Cortex of kidney (tissue), 1 donor: ENCODE results near the gene WWC2.

Experiments
- DNase-seq: peaks from one replicate; lab custom pipeline; 2025; lab: John Stamatoyannopoulos, UW

The WWC2 gene

DNA sequence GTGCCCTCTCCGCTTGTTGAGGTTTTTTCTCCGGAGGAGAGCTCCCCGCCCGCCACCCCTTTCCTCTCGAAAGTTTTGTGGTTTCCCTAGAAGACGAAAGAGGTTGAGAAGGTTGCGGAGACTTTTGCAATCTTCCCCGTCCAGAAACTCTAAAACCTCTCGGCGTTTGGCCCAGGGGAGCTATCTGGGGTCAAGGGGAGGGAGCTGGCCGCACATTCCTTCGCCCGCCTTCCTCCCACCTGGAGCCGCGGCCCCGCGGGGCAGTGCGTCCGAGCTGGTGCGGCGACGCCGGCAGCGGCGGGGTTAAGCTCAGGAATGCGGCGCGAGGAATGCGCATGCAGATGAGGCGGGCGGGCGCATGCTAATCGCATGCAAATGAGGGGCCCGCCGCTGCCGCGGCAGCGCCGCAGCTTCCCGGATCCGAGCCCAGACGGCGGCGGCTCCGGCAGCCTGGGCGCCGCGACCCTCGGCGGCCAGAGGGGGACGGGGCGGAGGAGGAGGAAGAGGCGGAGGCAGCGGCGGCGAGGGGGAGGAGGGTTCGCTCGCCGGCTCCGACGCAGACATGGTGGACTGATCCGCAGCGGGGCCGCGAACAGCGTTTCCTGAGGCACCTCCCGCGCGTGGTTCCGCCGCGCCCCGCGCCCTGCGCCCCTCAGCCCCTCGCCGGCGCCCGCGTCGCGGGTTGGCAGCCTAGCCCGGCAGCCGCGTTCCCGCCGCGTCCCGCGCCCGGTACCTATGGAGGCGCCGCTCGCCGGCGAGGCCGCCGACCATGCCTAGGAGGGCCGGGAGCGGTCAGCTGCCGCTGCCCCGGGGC, at the start of gene WWC2:
WWC2 (plus strand) TSS at position 535 of the 814 bp plus-strand sequence; CDS start at position 770, 235 bp downstream.
- DNase-seq = peak; percentile 19

DNA sequence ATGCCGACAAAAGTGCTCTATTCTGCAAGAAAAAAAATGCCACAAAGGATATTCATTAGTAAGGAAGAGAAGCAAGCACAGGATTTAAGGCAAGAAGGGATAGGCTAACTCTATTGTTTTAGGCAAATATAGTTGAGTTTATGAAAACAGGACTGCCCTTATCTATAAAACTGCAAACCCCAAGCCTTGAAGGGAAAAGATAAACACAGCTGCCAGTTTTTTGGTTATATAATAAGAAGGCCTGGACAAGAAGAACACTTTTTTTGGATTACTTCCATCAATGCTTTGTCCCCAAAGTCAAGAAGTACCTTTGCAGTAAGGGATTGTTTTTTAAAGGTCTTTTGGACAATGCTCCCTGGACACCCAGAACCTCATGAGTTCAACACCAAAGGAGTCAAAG, 45.4 kb upstream of the WWC2 start:
- DNase-seq = no peak

DNA sequence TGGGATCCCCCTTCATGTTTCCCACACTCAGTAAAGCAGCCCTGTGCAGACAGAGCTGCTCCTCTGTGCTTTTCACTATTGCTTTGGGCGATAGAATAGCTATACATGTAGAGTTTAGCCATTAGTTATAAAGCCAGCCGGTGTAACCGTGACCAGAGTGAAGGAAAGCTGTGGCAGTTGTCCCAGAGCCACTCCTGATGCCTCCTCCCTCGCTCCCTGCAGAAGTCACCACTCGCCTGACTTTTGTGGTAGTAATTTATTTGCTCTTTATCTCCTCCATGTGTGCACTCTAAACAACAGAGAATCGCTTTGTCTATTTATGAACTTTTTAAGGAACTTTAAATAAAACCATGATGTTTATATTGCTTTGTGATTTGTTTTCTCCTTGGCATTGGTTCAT, 41.8 kb upstream of the WWC2 start:
- DNase-seq = no peak

DNA sequence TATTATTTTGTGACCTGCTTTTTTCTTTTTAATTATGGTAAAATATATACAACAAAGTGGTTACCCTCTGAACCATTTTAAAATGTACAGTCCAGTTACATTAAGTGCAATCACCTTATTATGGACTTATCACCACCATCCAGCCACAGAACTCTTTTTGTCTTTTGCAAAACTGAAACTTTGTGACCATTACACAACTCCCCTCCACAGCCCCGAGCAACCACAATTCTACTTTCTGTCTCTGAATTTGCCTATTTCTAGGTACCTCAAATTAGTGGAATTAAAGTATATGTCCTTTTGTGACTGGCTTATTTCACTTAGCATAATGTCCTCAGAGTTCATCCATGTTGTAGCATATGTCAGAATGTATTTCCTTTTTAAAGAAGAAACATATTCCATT, 39.3 kb upstream of the WWC2 start:
- DNase-seq = no peak

DNA sequence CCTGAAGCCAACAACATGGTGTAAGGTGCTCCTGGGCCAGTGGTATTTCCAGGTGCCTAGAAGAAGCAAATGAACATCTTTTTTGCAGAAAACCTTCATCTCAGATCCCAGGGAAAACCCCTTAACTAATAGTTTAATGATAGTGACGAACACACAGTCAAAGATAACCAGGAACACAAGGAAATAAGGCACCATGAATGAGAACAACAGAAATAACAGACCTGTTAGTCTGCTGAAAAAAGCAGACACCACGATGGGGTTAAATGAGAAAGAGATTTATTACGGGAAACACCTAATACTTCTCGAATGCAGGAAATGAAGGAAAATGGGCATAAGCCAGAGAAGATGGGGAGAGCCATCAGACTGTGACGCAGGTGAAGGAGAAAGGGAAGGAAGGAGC, 30.6 kb upstream of the WWC2 start:
- no peak for DNase-seq

DNA sequence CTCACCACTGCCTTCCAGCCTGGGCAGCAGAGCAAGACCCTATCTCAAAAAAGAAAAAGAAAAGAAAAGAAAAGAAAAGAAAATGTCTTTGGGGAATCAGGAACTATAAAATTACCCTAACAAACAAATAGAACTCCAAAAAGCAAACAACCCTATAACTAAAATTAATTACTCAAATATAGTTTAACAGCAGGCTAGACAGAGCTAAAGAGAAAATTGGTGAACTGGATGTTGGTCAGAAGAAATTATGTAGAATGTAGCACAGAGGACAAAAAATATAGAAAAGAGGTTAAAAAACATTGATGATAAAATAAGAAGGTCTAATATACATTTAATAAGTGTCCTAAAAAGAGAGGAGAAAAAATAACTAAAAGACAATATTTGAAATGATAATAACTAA, 27.8 kb upstream of the WWC2 start:
- DNase-seq = no peak

DNA sequence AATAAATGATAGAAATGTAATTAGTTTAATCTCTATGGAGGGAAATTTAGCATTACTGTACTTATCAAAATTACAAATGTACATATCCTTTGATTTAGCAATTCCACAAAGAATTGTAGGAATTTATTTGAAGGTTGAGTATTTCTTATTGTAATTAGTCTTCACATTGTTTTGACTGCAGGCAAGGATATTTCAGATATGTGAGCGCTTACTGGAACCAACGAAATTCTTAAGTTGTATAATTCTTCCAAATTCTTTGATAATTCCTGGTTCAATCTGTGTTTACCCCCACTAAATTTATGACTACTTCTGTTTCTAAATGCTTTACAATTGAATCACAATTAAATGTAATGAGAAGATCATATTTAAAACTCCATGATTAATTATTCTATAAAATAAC, 26.9 kb upstream of the WWC2 start:
- no peak for DNase-seq

DNA sequence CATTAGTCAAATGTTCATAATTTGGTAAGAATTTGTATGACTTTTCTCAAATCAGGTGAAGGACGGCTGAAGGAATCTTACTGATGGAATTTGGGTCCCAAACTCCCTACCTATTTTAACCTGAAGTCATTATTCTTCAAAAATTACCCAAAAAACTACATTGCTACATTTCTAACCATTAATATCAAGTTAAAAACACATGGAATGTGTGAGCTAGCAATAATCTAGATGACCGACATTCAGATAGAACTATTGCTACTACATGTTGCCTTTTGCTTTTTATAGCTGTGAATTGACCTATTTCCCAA, 25.3 kb upstream of the WWC2 start:
- no peak for DNase-seq

DNA sequence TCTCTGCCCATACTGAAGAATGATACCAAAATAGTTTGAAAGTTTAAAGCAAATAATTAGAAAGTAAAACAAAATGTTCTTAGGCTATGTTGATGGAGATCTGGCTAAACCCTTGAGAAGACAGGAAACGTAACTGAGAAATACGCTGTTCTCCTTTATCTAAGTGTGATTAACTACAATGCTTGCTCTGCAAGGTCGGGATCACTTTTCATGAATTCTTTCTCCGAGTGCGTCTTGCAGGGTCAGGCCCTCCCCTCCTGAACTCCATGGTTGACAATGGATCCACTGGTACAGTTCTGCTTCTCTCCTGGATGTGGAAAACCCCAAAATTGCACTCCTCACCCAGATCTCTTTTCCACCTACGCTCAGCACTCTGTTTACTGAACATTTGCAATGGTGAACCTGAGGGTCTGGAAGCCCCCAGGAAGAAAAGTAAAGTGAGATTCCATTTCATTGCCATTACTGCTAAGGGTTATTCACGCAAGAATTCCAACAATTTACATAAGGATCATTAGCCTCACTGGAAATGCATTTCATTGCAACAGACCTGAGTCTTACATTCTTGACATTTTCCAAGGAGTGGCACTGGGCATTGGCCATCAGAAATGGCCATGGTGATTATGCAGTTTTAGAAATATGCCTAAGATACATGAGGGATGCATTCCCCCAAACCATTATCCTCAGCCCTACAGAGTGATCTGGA, 24.6 kb upstream of the WWC2 start:
- DNase-seq = no peak

DNA sequence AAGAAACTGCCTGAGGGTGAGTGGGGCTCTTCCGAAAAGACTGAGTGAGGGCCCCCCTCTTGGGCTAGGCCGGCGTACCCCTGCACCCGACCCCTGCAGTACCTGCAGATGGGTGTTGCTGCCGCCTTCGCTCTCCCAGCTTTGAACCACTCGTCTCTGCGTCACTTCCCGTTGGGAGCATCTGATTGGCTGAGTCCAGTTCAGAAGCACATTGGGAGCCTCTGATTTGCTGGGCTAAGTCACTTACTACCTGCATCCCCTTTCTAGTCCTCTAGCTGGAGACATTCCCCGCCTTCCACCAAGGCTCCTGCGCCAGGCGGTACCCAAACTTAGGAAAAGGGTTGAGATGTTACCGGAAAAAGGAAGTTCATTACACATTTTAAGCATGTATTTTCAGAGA, 20.4 kb upstream of the WWC2 start:
- DNase-seq = no peak

DNA sequence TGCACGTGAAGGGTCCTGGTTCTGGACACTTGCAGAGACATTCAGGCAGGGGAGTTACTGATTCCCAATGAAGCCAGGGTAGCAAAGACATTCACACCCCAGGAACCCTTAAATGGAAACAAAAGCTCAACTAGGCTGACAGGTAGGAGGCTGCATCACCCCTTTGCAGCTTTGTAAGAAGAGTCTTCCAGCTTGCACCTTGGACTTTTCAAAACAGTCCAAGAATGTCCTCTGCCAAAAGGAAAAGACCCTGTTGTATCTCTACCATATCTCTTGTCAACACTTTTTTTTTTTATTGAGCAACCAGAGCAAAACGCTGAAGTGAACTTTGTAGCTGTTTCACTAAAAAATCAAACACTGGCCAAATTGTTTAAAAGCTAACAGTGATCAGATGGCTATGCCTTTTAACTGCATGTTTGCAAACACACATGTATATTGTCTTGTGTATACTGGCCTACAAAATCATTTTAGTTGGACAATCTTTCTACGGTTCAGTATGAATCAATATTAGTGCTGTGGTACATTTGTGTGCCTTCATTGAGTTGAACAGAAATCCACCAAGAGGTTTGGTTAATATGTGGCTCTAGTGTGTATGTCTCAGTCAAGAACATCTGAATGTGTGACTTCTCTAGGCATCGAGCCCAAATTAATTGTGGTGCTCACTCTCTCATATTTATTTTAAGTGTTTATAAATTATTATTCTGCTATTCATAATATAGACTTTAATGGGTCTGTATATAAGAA, 18.5 kb upstream of the WWC2 start:
- DNase-seq = no peak

DNA sequence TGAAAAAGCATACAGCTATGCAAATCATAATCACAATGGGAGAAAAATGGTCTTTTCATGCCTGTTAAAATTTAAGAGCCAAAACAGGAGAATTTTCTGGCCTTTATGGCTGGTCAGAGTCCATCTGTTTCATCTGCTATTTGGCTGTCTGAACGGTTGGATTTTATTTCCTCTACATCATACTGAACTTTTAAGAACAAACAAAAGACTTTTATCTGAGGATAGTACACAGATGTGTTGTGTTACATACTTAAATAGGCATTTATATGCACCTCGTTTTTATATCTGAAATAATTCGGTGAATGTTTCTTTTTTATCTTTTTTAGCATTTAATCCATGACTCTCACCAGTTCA, 18.0 kb upstream of the WWC2 start:
- DNase-seq = no peak

DNA sequence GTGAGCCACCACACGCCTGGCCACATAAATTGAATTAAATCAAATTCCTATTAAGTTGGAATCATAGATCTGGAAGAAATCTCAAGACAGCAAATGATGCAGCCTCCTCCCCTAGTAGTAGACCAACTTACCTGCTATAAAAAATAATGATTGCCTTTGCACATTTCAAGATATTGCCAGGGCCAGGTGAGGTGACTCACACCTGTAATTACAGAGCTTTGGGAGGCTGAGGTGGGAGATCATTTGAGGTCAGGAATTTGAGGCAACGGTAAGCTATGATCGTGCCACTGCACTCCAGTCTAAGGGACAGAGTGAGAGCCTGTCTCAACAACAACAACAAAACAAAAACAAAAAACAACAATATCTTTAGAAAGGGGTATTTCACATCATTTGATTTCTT, 17.0 kb upstream of the WWC2 start:
- no peak for DNase-seq

DNA sequence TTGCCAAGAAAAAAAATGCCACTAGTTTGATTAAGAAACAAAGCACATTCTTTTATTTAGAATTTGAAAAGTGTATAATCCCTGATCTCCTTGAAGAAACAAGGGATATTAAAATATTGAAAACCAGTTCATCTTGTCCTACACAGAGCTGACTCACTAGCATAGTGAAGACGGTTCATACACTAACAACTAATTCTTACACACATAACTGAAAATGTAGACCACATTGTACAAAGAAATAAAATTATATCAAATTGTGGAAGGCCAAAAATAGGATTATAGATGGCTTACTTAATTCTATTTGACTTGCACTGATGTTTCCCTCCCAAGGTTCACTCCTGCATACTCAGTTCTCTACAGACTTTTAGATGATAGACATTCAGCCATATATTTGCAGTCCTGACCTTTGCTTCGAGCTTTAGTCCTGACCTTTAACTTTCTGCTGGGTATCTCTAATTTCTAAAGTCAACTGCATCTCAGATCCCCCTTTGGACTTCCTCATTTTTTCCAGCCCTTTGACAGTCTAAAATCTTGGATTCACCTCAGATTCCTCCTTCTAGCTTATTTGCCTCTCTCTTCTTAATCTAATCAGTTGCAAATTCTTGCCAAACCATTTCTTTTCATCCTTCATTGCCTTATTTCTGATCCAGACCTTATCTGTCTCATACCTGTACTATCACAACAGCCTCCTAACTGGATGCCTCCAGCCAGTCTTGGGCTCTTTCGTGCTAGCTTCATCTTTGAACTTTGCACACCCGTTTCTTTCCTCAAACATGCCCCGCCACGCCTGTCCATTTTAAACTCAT, 4.5 kb upstream of the WWC2 start:
- DNase-seq = no peak

DNA sequence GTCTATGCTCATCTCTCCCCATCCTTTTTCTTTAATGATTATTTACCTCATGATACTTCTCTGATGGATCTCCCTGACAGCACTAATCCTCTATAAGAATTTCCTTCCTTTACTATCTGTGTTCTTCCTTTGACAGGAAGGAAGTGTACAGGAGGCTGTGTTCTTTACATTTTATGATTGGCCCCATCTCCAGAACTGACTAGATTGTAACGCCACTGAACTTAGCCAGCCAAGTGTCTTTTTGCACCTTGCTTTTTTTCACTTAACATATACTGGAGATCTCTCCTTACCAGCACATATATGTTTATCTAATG, 3.9 kb upstream of the WWC2 start:
- no peak for DNase-seq

DNA sequence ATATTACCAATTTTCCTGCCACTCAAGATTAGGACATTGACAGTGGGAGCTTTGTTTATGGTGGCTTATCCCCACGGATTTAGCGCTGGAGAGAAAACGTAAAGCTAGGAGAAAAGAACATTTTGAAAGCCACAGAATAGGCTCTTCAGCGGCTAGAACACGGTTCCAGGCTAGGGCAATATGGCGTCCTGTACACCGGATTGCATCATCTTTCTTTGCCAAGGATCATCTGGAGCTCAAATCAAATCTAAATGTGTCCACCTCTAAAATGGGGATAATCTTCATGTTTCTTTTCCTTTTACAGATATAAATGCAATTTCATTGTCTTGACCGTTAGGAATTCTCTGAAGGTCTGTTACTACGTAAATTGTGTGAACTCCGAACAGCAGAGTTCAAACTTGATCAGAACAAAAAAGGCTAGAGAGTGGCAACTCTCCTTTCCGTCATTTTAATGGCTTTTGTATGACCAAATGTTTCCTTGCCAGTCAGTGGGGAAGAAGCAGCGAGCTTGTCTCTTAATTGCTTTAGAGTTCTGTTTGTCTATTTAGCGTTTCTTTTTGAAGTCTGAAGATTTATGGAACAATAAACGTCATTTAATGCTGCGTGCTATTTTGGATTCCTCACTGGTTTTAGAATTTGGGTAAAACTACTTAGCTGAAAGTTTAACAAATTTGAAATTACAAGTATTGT, 2.6 kb upstream of the WWC2 start:
- no peak for DNase-seq

DNA sequence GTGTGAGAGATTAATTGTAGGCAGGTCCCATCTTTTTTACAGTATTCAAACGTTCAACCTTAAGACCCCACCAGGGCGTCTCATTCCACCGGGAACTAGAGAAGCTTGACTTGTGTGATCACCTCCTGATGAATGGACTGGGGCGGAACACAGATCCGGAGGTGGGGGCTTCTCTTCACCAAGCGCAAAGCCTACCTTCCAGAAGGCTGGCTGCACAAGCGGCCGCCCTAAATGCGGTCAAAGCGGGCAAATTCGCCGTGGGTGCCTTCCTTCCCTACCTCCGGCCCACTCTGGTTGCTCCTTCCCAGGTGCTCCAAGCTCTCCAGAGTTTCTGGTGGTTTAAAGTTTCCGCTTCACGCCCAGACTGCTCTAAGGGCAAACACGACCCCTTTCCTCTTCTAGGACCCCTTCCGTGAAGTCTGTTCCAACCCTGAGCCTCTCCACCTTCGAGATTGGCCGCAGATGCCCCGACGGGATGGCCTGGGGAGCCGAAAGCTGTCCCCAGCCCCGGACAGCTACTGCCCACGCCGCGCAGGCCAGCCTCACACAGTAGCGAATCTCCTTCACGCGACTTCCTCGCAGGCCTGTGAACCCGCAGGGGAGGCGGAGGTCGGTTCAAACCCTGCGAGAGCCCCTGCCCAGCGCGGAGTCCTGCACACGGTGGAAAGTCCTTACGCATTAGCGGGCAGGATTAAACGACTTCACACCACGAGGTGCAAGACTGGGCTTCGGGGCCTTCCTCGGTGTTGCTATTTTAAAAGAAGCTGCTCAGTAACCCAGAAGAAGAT, 1.6 kb upstream of the WWC2 start:
- DNase-seq = no peak

DNA sequence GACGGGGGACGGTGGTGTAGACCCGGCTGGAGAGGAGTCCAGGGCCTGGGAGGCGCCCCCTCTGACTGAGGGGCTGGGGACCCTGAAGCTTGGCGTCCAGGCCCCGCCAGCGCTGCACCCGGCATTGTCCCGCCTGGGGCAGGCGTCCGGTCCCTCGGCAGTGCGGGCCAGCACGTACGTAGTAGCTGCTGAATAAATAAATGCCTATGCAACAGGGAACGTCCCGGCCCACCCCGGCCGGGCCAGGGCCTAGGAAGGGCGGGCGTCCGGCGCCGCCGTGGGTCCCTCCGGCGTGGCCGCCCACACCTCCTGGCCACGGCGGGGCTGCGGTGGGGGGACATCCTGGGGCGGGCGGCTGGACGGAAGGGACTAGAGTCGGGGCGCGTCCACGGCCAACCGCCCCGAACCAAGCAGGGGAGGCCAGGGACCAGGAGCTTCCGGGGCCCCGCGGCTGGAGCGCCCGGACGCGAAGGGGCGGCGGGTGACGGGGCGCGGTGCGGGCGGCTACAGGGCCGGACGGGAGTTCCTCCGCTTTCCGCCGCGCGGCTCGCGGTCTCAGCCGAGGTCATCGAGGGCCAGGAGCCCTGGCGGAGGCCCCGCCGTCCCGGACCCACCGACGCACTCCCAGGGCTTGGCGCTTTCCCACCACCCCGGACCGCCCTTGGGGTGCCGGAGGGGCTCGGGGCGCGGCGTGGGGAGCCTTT, 886 bp upstream of the WWC2 start:
- DNase-seq = no peak

DNA sequence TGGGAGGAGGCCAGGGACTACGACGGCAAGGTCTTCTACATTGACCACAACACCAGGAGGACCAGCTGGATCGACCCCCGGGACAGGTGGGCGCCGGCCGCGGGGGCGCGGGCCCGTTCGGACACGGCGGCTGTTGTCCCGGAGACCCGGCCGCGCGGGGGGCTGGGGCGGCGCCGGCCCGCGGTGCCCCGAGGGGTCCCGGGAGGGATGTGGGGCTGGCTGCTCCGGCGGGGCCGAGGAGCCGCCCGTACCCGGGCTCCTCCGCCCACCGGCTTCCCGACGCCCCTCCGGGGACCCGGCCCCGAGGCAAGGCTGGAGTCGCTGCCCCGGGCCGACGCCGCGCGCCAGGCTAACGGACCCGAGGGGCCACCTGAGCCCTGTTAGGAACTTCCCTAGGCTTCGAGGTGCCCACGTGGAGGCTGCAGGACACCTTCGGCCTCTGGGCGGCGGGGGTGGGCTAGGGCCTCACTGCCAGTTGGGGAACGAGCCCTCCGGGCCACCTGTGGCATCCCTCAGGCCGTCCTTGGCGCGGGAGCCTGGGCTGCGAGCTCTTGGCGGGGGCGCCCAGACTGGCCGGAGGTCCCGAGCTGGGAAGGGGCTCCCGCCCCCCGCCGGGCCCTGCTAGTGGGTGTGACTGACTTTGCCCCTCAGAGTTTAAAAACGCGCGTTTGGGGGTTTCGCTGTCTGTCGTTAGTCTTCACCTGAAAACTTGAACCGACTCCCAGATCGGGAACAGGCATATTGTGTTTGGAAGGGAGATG, 660 bp downstream of the WWC2 start:
- DNase-seq = no peak

DNA sequence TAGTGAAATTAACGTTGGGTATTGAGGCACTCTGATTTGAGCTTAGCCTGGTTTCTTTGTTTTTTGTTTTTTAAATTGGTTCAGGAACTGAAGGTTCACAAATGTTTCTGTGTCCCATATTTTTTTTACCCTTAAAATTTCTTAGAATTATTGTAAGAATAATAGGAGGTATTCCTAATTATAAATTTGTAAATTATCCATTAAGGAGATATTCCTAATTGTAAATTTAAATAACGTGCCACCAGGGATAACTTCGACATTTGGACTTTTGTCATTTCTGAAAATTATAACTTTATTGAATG, 1.2 kb downstream of the WWC2 start:
- no peak for DNase-seq
